ENCODE data around the gene CASK. TPM values are rescaled to one million over a fixed set of nuclear protein-coding genes. Genes with fewer than 3 reads are reported as not detected.
"Not testable (repeated sequence)": the region's sequence is repeated elsewhere in the genome, so short reads cannot be mapped to it uniquely, and the experiment has no call there.

The CASK gene
- total RNA-seq, 1 experiment from 2014 or later: 31.5 TPM

- no peak for DNase-seq (ENCODE audit: low read depth)
Measured at GRCh38 chrX:41693024-41693423, 230.3 kb downstream of the CASK start.

DNA sequence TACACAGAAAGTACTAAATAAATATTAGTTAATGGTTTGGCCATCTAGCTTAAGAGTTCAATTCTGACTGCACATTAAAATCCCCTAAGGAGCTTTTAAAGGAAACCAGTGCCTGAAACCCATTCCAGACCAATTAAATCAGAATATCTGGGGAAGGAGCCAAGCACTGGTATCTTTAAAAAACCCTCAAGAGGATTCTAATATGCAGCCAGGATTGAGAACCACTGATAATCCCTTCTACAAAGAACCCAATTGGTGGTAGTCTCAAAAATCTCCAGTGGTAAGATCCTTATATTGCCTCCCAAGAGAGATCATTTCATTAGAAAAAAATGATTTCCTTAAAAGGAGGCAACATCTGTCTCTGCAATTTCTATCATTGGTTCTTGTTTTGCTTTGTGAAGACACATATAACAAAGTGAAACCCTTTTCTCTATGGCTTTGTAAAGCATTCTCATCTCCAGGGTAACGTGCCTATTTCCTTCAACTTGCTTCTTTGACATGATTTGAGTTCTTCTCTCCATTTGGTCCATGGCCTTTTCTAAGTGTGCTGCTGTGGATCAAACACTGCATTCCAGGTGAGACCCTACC, 231.1 kb downstream of the CASK start:
- DNase-seq (ENCODE audit: low read depth): peak; percentile 10

GRCh38 chrX:41689711-41690110, 233.6 kb downstream of the CASK start:
- no peak for DNase-seq (ENCODE audit: low read depth)

DNA sequence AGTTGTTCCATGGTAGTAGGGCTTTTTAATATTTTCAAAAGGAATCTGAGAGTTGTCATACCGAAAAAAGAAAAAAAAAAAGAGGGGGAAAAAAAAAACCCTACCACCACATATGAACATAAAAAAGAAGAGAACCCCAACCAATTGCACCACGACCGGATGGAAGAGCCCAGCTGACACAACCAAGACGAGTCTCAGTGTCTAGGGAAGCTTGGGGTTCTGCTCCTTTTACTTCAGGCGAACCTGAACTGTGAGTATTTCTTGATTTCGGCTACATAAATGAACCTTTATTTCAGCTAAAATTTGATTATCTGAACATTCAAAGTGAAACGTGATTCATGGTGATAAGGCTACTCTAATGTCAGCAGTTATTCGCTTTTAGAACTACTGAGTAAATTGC, 234.5 kb downstream of the CASK start, which contains the start of gene GPR34:
Gene GPR34 (plus strand): TSS at position 139 of the 400 bp plus-strand sequence. CDS start 6,661 bp downstream, outside the sequence.
- DNase-seq (ENCODE audit: low read depth): no peak

GRCh38 chrX:41688156-41688555, 235.2 kb downstream of the CASK start:
- no peak for DNase-seq (ENCODE audit: low read depth)

DNA sequence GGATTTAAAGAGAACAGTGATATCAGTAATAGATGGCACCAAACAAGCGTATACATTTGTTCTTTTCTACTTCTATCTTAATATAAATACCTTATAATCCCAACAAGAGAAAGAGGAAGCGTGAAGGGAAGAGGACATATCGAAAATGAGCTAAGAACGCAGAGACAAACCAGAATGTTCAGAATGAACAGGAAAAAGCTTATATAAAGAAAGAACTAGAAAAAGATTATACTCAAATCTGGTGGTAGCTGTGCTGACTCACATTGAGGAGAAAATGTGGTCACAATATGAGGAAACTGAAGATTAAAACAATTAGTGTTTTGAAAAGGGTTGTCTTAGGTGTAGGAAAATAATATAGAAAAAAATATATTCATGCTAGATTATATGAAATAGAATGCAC, 236.6 kb downstream of the CASK start:
- DNase-seq (ENCODE audit: low read depth): no peak

DNA sequence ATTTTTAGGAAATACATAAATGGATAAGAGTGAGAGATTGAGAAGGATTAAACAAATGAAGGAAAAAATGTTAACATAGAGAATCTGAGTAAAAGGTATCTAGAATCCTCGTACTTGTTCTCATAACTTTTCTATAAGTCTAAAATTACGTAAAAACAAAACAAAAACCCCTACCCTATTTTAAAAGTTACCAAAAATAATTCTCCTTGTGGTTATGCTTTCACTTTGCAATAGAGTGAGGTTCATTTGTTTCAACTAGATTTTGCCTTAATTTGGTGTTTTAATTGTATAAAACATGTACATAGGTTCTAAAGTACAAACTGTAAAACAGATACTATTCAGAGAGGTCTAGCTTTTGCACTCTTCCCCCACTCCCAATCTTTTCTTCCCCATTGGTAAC, 238.4 kb downstream of the CASK start:
- no peak for DNase-seq (ENCODE audit: low read depth)

DNA sequence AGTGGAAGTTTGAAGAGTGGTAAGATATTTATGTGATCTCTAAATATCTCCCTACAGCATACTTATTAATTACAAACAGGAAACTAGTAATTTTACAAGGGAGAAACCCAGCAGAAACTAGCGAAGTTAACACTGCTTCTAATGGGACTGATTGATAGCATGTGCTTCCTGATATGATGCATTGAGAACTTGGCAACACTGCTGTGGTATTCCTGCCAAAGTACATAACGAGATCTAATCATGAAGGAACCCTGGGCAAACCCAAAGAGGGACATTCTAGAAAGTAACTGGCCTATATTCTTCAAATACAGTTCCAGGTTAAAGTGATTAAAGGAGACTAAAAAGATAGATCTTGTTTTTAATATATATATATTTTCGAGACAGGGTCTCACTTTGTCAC, 239.2 kb downstream of the CASK start:
- DNase-seq (ENCODE audit: low read depth): no peak

DNA sequence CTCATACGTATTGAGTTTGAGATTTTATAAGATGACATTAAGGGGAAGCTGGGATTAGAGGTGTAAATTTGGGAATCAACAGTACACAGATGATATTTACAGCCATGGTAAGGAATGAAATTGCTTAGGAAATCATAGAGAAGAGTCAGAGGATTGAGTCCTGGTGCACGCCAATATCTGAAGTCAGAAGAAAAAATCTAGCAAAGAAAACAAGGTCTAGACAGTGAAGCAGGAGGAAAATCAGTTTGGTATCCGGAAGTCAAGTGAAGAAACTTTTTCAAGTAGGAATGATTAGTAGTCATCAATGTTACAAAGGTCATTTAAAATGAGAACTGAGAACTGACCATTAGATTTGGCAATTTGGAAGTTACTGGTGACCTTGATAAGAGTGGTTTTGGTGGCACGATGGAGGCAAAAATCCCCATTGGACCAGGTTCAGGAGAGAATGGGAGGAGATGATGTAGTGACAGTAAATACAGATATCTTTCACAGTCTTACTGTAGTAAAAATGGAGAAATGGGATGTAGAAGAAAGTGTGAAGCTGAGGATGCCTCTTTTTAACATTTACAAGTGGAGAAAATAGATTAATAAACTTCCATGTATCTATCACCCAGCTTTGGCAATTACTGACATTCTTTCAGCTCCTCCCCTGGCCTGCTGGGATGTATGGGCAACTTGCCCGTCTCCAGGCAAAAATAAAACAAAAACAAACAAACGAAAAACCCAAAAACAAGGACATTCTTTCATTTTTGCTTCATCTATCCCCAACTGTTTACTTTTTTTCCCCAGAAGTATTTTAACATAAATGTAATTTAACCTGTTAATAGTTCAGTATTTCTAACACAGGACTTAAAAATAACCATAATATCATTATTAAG, 245.9 kb downstream of the CASK start:
- DNase-seq (ENCODE audit: low read depth): peak; percentile 5

GRCh38 chrX:41676361-41676760, 247.0 kb downstream of the CASK start:
- DNase-seq (ENCODE audit: low read depth): not testable (repeated sequence)

GRCh38 chrX:41672643-41673042, 250.7 kb downstream of the CASK start:
- DNase-seq (ENCODE audit: low read depth): no peak

GRCh38 chrX:41671082-41671481, 252.3 kb downstream of the CASK start:
- DNase-seq (ENCODE audit: low read depth): no peak

GRCh38 chrX:41670112-41670511, 253.2 kb downstream of the CASK start:
- peak; percentile 7 for DNase-seq (ENCODE audit: low read depth)

- peak; percentile 10 for DNase-seq (ENCODE audit: low read depth)
Measured at GRCh38 chrX:41667631-41668030, 255.7 kb downstream of the CASK start.

DNA sequence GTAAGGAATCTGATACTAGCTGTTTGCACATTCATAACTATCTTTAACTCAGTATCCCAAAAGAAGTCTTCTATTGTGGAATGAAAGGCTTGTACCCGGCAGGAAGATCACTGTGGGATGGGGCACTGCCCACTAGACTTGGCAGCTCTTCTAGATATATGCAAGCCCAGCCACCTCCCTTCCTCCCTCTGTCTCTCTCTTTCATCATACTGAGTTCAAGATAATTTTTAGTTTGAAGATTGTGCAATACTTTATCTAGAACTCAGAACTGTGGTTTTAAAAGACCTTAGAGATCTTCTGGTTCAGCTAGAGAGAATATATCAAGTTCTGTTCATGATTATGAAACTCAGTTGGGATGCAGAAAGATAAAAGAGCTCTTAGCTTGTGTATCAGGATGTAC, 257.1 kb downstream of the CASK start:
- DNase-seq (ENCODE audit: low read depth): peak; percentile 3

- no peak for DNase-seq (ENCODE audit: low read depth)
Measured at GRCh38 chrX:41665686-41666085, 257.7 kb downstream of the CASK start.

DNA sequence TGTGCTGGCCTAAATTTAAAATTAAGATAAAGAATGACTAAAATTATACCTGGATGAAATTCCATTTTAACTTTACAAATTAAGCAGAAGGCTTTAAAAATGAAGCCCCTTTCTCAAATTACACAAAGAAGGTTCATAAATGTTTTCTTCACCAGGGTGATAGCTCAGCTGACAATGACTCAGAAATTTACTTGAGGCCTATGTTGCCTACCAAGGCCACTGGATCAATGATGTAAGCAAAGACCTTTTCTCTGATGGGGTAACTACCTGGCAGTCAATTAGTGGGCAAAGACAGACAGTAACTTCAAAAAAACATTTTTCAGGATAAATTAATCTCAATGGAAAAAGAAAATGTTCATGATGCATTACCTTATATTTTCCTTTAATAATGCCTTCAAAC, 258.4 kb downstream of the CASK start:
- DNase-seq (ENCODE audit: low read depth): peak; percentile 9

GRCh38 chrX:41664375-41664901, 258.9 kb downstream of the CASK start:
- DNase-seq (ENCODE audit: low read depth): no peak

DNA sequence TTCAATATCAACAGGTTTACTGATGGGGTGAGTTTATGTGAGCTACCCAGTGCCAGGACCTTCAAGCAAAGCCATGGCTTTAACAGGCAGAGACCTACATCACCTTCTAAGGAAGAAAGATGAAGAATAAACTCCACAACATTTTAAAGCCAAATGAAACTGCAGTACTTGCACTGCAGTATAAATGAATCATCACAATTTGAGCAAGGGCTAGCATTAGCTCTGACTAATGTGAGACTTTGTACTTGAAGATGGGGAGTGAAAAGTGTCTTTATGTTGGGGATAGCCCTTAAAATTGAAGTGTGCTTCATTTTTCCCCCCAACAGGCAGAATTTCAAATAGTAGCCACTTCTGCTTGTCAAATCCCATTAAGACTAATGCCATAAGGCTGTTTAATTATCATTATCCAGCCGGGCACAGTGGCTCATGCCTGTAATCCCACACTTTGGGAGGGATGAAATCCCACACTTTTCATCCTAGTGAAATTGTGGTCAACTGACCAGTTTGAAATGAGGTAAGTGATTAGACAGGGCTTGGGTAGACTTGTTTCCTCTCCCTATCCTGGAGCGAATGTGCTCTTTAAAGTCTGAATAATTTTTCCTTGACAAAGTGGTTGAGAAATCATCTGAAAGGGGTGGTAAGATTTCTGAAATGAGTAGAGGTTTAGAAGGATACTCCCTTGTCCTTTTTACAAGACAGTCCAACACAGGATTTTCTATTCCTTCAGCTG, 261.8 kb downstream of the CASK start:
- peak; percentile 20 for DNase-seq (ENCODE audit: low read depth)

- DNase-seq (ENCODE audit: low read depth): peak; percentile 73
Measured at GRCh38 chrX:41655631-41656030, 267.7 kb downstream of the CASK start.

DNA sequence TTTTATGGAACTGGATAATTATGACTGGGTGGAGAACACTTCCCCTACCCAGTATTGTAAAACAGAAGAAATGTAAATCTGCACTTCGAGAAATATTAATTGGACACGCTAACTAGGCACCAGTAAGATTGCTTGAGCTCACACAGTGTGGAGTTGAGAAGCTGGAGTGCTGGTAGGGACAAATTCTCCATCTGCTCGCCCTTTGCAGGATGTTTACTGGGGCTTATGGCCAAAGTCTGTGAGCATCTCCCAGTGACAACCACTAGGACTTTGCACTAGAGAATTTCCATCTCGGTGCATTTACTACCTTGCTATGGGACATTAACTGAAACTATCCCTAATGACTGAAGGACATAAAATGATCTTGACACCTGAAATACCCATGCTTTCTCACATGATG, 268.3 kb downstream of the CASK start:
- DNase-seq (ENCODE audit: low read depth): no peak

- DNase-seq (ENCODE audit: low read depth): no peak
Measured at GRCh38 chrX:41653125-41653524, 270.2 kb downstream of the CASK start.

Measured in M059J (cell line).